OCI-LY1 (cell line): ENCODE results near the gene NPIPB2.

ENCODE experiments used
- EZH2 ChIP-seq: fragments of 200-600 bp; sonication (generic), shearing (Covaris generic); IDR thresholded peaks from 2 replicates; pipeline ENCODE4 v1.8.0; 2017; ENCODE audit warnings: borderline replicate concordance, mixed run types, mild to moderate bottlenecking, antibody characterized with exemption, low read length, moderate library complexity, mixed read lengths
- TF ChIP-seq, protein P1 (sequence below): fragments of 200-600 bp; sonication (generic), shearing (Covaris generic); IDR thresholded peaks from 2 replicates; pipeline ENCODE4 v1.5.1; 2017; ENCODE audit warnings: mild to moderate bottlenecking, antibody characterized with exemption, low read length, moderate library complexity, mixed read lengths

DNA sequence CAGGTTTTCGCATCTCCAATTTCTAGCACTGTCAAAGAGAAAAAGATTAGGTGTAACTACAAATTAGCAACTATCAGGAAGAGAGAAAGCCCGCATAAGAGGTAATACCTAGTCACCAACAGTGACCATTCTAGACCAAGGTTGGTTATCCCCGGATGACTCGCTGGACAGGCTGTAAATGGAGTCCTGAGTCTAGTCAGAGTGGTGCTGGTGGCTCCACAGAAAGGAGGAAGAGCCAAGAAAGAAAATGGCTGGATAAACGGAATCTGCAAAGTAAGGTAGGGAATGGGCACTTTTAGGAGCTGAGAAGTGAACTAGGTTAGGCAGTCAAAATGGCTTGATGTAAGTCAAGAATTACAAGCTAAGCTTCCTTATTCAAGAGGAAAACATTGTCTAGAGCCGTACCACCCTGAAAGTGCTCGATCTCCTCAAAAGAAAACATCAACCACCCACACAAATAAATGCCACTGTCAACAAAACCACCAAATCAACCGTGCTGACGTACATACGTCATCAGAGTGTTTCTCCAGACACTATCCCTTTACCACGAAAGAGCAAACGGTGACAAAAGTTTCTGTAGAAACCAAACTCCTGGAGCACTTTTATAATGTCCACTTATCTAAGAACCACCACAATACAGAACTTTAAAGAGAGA, 28.3 kb downstream of the NPIPB2 start:
- TF ChIP-seq, protein P1, sequence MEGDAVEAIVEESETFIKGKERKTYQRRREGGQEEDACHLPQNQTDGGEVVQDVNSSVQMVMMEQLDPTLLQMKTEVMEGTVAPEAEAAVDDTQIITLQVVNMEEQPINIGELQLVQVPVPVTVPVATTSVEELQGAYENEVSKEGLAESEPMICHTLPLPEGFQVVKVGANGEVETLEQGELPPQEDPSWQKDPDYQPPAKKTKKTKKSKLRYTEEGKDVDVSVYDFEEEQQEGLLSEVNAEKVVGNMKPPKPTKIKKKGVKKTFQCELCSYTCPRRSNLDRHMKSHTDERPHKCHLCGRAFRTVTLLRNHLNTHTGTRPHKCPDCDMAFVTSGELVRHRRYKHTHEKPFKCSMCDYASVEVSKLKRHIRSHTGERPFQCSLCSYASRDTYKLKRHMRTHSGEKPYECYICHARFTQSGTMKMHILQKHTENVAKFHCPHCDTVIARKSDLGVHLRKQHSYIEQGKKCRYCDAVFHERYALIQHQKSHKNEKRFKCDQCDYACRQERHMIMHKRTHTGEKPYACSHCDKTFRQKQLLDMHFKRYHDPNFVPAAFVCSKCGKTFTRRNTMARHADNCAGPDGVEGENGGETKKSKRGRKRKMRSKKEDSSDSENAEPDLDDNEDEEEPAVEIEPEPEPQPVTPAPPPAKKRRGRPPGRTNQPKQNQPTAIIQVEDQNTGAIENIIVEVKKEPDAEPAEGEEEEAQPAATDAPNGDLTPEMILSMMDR = no peak
- TF ChIP-seq EZH2 = no peak
